Smooth muscle cell (in vitro differentiated cells): ENCODE data around the gene TEX44. TPM values are rescaled to one million over a fixed set of nuclear protein-coding genes. Genes with fewer than 3 reads are reported as not detected.

Experiments used
- DNase-seq: peaks from one replicate; lab custom pipeline; 2025; ENCODE audit not compliant: unreplicated experiment; lab: John Stamatoyannopoulos, UW
- H2AFZ ChIP-seq: fragments of 200-600 bp; sonication (generic); 2 replicates; pipeline ENCODE4 v1.6.0; 2016; ENCODE audit warnings: antibody characterized with exemption, low read depth, mild to moderate bottlenecking
- H3F3A ChIP-seq: fragments of 200-600 bp; sonication (generic); 2 replicates; pipeline ENCODE4 v1.6.0; 2017; ENCODE audit warnings: antibody characterized with exemption, low read depth
- H3K27ac ChIP-seq: fragments of 200-600 bp; sonication (generic); 2 replicates; pipeline ENCODE4 v1.5.1; 2016; ENCODE audit warnings: low read depth, mild to moderate bottlenecking
- H3K27me3 ChIP-seq: fragments of 200-600 bp; sonication (generic); 2 replicates; pipeline ENCODE4 v1.6.1; 2016; ENCODE audit warnings: low read depth, mild to moderate bottlenecking
- H3K36me3 ChIP-seq: fragments of 200-600 bp; sonication (generic); 2 replicates; pipeline ENCODE4 v1.5.1; 2016; ENCODE audit warnings: low read depth
- H3K4me1 ChIP-seq: fragments of 200-600 bp; sonication (generic); 2 replicates; pipeline ENCODE4 v1.5.1; 2016; ENCODE audit warnings: low read depth
- H3K4me2 ChIP-seq: fragments of 200-600 bp; sonication (generic); 2 replicates; pipeline ENCODE4 v1.6.0; 2016; ENCODE audit warnings: mild to moderate bottlenecking
- H3K4me3 ChIP-seq: fragments of 200-600 bp; sonication (generic); 2 replicates; pipeline ENCODE4 v1.5.1; 2016; ENCODE audit warnings: mild to moderate bottlenecking
- H3K79me2 ChIP-seq: fragments of 200-600 bp; sonication (generic); 2 replicates; pipeline ENCODE4 v1.6.0; 2016; ENCODE audit warnings: low read depth, mild to moderate bottlenecking
- H3K9ac ChIP-seq: fragments of 200-600 bp; sonication (generic); 2 replicates; pipeline ENCODE4 v1.6.0; 2016; ENCODE audit warnings: low read depth
- H3K9me3 ChIP-seq: fragments of 200-600 bp; sonication (generic); replicated peaks from 2 replicates; pipeline ENCODE4 v1.5.1; 2016; ENCODE audit warnings: low read depth
- H4K20me1 ChIP-seq: fragments of 200-600 bp; sonication (generic); 2 replicates; pipeline ENCODE4 v1.6.0; 2016; ENCODE audit warnings: low read depth
- WGBS: methylation state at CpG from one replicate; pipeline ENCODE4 v1.1.7; 2016; ENCODE audit warnings: low lambda C conversion rate; 5-methylcytosine and 5-hydroxymethylcytosine counted together
- polyA plus RNA-seq: library from polyadenylated mRNA; unstranded; fragments of >200 nt; fragmentation: Nextera tagmentation; extraction: Ambion mirVana; gene quantifications from 2 replicates; pipeline ENCODE4 v1.2.1, GENCODE V29; 2016
- total RNA-seq: library from RNA; depleted of rRNA; stranded (reverse); fragments of >200 nt; gene quantifications from 2 replicates; pipeline ENCODE4 v1.2.3, GENCODE V29; 2014
- TF ChIP-seq, protein P1 (sequence below): fragments of 200-600 bp; sonication (generic); IDR thresholded peaks from 2 replicates; pipeline ENCODE4 v1.5.1; 2017; ENCODE audit warnings: borderline replicate concordance, mild to moderate bottlenecking, antibody characterized with exemption; ENCODE audit not compliant: insufficient read depth, poor library complexity, severe bottlenecking

Gene TEX44
- total and polyA plus RNA-seq, 2 experiments from 2014 or later, result not detected

DNA sequence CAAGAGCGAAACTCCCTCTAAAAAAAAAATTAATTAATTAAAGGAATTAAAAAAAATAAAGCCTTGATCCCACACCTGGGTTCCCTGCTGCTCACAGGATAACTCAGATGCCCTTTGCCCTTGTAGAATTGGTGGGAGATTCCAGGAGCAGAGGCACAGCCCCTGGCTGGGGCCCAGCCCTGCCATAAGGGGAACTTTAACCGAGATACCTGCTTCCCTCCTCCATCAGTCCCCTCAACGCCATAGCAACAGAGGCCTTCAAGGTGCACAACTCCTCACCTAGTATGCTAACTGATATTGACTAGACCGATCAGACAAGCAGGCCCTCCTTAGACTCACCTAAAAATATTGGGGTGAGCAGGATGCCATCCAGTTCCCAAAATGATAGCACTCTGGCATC is 23.6 kb downstream of the TEX44 start:
- Histone ChIP-seq H3K27me3 (no peaks in the 10 kb centered on the region), H3K4me2 (no peak overlapping the region), H3K4me3 (no peak overlapping the region), H3K4me1 (peaks cover 20% of the 10 kb centered on the region), H3K9me3 (no peaks in the 10 kb centered on the region), H4K20me1 (no peaks in the 10 kb centered on the region), H3K36me3 (no peaks in the 10 kb centered on the region), H3F3A (peaks cover 25% of the 10 kb centered on the region), H3K27ac (no peak overlapping the region), H2AFZ (no peak overlapping the region), H3K79me2 (no peaks in the 10 kb centered on the region), H3K9ac (no peak overlapping the region)
- no peak for DNase-seq
- TF ChIP-seq, protein P1, sequence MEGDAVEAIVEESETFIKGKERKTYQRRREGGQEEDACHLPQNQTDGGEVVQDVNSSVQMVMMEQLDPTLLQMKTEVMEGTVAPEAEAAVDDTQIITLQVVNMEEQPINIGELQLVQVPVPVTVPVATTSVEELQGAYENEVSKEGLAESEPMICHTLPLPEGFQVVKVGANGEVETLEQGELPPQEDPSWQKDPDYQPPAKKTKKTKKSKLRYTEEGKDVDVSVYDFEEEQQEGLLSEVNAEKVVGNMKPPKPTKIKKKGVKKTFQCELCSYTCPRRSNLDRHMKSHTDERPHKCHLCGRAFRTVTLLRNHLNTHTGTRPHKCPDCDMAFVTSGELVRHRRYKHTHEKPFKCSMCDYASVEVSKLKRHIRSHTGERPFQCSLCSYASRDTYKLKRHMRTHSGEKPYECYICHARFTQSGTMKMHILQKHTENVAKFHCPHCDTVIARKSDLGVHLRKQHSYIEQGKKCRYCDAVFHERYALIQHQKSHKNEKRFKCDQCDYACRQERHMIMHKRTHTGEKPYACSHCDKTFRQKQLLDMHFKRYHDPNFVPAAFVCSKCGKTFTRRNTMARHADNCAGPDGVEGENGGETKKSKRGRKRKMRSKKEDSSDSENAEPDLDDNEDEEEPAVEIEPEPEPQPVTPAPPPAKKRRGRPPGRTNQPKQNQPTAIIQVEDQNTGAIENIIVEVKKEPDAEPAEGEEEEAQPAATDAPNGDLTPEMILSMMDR, result no peak
- 96% methylated on average over 4 of the region's 4 CpGs for WGBS

DNA sequence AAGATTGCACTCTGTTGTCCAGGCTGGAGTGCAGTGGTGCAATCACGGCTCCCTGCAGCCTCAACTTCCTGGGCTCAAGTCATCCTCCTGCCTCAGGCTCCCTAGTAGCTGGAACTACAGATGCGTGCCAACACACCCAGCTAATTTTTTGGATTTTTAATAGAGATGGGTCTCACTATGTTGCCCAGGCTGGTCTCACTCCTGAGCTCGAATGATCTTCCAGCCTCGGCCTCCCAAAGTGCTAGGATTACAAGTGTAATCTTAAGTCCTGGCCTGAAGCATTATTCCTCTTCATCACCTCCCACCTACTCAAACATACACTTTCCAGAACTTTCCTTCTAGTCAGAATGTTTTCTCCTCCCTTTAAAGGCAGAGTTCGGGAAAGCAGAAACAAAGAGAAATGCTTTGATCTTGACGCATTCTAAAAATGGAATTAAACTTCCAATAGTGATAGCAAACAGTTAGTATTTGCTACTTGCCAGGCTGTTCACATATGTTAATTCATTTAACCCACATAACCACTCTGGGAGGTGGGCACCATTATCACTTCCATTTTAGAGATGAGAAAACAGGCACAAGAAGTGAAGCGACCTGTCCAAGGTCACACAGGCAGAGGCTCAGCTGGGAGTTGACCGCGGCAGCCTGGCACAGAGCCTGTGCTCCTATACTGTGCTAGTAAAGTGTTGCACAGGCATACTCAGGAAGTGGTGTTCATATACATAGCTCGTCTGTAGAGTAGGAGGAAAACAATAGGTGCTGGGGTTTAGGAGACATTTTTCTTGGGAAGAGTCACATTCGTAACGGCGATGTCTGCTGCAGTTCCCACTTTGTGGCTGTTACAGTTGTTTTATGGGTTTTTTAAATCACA is 24.6 kb downstream of the TEX44 start:
- Histone ChIP-seq H3K9ac (no peak overlapping the region), H3K27me3 (no peaks in the 10 kb centered on the region), H3F3A (peaks cover 29% of the 10 kb centered on the region), H2AFZ (no peak overlapping the region), H4K20me1 (no peaks in the 10 kb centered on the region), H3K9me3 (no peaks in the 10 kb centered on the region), H3K27ac (peak overlapping the region; percentile 15), H3K4me2 (peak overlapping the region; percentile 21), H3K4me3 (no peak overlapping the region), H3K4me1 (peaks cover 25% of the 10 kb centered on the region), H3K79me2 (no peaks in the 10 kb centered on the region), H3K36me3 (no peaks in the 10 kb centered on the region)
- WGBS, result 39% methylated on average over 13 of the region's 13 CpGs
- DNase-seq, result no peak
- TF ChIP-seq, protein P1, result no peak

GRCh38 chr2:231621051-231621879 is 28.6 kb downstream of the TEX44 start:
- Histone ChIP-seq H2AFZ (no peak overlapping the region), H3K4me3 (peak overlapping the region; percentile 9), H3K4me2 (peak overlapping the region; percentile 72), H3K27me3 (no peaks in the 10 kb centered on the region), H3K36me3 (no peaks in the 10 kb centered on the region), H3K4me1 (peaks cover 11% of the 10 kb centered on the region), H3K9me3 (no peaks in the 10 kb centered on the region), H3F3A (peaks cover 22% of the 10 kb centered on the region), H3K79me2 (no peaks in the 10 kb centered on the region), H4K20me1 (no peaks in the 10 kb centered on the region), H3K27ac (peak overlapping the region; percentile 22), H3K9ac (no peak overlapping the region)
- WGBS, result 36% methylated on average over 25 of the region's 25 CpGs
- TF ChIP-seq, protein P1, result no peak
- no peak for DNase-seq
